ENCODE results near the gene POLD3.

- no peak for TF ChIP-seq CTCF (IDR thresholded peaks at IDR 0.05)
- TF ChIP-seq POLR2A (IDR thresholded peaks at IDR 0.05) = no peak
Observed at GRCh38 chr11:74550991-74551753, 41.2 kb upstream of the POLD3 start.

All from sigmoid colon (tissue), 3 donors.